HG02588 (cell line): ENCODE measurements around the gene LIPG.
"Not testable (repeated sequence)": the region's sequence is repeated elsewhere in the genome, so short reads cannot be mapped to it uniquely, and the experiment has no call there.

ENCODE experiments used
- ATAC-seq: cut with Tn5 transposase; IDR thresholded peaks from one replicate; pipeline ENCODE4 v1.9.1; 2021; ENCODE audit warnings: mild to moderate bottlenecking, moderate library complexity; ENCODE audit not compliant: unreplicated experiment

Gene LIPG

DNA sequence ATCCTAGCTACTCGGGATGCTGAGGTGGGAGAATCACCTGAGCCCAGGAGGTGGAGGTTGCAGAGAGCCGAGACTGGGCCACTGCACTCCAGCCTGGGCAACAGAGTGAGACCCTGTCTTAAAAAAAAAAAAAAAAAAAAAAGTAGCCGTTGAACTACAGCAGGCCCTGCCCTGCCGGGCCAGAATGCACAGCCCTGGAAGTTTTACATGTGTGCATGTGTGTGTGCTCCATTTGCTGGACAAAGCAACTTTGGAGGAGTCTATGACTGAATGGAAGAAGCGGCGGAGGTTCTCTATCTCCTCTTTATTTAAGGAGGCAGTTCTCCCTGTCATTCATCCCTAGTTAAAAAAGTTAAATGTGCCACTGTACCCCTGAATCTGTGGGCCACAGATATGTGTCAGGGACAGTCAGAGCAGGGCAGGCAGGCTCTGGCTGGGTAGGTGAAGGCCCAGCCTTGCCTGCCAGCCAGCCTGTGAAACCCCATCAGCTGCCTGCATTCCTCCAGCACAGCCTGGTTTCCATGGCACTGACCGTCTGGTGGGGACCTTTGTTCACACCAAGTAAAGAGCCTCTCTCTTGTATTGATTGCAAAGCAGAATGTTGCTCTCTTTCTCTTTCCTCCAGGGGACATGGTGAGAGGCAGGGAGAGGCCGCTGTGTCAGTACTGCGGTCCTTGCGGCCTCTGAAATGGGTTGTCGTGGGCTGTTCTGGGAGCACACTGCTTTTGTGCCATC is 10.9 kb downstream of the LIPG start:
- no peak for ATAC-seq

DNA sequence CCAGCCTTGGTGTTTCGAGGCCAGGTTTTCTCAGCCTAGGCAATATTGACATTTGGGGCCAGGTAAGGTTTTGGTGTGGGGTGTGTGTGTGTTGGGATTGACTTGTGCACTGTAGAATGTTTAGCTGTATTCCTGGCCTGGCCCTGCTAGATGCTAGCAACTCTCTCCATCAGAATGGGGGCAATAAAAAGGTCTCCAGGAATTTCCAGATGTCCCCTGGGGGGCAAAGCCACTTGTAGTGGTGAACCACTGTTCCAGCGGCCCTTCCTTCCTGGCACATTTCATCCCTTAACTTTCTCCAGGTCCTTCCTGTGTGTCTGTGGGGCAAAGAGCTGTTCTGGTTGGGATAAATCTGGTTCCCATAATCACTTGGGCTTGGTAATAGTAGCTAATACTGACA is 12.0 kb downstream of the LIPG start:
- no peak for ATAC-seq

DNA sequence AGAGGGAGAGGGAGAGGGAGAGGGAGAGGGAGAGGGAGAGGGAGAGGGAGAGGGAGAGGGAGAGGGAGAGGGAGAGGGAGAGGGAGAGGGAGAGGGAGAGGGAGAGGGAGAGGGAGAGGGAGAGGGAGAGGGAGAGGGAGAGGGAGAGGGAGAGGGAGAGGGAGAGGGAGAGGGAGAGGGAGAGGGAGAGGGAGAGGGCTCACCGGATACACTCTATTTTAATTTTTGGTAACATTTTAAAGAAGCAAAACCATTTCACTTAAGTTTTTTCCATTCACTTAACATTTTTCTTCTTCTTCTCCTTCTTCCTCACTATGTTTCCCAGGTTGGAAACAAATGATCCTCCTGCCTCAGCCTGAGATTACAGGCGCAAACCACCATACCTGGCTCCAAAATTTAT is 17.2 kb downstream of the LIPG start:
- ATAC-seq = not testable (repeated sequence)

DNA sequence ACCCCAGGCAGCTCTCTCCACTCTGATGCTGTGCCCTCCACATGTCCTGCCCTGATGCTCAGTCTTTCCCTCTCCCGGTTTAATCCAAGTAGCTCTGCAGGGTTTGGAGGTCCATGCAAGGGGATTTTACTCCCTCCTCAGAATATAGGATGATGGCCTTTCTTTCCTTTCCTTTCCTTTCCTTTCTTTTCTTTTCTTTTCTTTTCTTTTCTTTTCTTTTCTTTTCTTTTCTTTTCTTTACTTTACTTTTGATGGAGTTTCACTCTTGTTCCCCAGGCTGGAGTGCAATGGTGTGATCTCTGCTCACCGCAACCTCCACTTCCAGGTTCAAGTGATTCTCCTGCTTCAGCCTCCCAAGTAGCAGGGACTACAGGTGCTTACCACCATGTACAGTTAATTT is 17.7 kb downstream of the LIPG start:
- ATAC-seq = not testable (repeated sequence)

DNA sequence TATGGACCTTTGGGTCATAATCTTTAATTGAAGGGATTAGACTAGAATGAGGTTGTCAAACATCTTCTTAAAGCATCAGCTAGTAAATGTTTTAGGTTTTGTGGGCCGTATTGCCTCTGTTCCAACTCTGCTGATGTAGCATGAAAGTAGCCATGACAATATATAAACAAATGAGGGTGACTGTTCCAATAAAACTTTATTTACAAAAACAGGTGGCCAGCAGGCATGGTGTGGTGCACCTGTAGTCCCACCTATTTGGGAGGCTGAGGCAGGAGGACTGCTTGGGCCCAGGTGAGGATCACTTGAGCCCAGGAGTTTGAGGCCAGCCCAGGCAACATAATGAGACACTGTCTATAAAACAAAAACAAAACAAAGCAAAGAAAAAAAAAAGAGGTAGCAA is 18.4 kb downstream of the LIPG start:
- no peak for ATAC-seq

DNA sequence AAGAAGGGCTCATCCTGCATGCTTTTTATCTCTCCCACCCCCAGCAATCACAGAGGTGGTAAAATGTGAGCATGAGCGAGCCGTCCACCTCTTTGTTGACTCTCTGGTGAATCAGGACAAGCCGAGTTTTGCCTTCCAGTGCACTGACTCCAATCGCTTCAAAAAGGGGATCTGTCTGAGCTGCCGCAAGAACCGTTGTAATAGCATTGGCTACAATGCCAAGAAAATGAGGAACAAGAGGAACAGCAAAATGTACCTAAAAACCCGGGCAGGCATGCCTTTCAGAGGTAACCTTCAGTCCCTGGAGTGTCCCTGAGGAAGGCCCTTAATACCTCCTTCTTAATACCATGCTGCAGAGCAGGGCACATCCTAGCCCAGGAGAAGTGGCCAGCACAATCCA is 19.5 kb downstream of the LIPG start:
- no peak for ATAC-seq

DNA sequence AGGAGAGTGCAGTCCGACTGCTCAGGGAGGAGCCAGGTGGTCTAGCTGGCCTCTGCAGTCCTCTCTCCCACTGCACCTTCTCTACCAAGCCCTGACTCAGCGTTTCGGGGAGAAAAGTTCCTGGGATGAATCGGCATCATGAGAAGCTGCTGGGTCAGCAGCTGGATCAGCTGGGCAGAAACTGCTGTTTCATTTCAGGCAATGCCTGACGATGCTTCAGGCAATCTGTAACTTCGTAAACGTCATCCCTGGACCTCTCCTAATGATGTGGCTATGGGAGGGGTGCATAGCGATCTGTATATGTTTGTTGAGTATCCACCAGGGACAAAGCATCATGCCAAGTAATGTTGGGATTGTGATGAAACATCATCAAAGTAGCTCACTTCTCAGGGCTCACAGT is 20.7 kb downstream of the LIPG start:
- ATAC-seq = no peak

DNA sequence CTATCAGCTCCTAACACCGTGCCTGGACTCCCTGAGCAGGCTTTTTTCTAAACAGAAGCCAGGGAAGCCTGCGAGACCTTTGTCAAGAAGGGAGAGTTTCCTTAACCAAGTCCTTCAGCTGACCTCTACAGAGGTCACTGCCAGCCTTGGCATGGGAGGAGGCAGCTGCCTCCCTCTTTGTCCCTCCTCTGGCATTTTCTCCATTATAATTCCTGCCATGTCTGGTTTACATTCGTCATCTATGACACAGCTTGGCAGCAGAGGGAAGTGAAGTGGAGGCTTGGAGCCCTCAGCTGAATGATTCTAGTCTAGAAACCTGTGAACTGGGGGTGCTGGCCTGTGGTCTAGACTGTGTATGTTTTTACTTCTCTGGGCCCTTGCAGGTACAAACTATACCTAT is 22.5 kb downstream of the LIPG start:
- ATAC-seq = no peak

DNA sequence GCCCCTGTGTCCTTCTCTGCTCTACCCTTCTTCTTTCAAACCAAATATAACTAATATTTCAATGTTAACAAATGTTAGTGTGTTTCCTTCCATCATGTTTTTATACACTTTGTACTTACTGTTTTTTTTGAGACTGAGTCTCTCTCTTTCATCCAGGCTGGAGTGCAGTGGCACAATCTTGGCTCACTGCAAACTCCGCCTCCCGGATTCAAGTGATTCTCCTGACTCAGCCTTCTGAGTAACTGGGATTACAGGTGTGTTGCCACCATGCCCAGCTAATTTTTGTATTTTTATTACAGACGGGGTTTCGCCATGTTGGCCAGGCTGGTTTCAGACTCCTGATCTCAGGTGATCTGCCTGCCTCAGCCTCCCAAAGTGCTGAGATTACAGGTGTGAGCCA is 23.1 kb downstream of the LIPG start:
- not testable (repeated sequence) for ATAC-seq

DNA sequence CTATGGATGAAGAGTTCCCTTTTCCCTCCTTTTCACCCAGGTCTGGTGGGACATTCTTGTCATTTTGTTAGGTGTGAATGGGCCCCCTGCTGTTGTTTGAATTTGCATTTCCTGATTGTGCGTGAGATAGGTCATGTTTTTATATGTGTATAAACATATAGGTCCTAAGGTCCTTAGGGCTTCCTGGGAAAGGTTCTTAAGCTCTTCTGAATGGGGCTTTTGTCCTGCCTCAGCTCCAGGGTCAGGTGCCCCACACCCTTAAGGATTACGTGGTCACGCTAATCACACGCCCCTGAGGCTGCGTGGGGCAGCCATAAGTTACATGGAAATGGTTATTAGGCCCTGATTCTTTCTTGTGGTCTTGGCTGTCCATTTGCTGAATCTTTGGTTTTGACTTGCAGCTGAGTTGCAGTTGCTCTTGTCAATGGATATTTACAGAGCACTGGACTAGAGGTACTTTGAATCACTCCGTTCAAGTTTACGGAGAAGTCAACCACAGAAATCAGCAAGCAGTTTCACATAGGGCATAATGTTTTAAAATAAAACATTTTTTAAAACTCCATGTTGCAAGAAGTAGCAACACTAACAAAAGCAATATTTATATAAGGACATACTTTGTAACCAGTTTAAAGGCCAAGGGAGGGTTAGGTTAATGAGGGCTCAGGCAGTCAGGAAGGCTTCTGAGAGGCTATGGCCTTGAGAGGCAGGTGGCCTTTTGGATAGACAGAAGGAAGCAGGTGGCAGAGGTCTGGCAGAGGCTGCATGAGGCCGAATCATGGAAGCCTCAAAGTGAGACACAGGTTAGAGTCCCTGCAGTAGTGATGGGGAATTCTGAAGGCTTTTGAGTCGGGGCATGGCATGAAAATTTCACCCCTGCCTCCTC is 24.2 kb downstream of the LIPG start:
- no peak for ATAC-seq

DNA sequence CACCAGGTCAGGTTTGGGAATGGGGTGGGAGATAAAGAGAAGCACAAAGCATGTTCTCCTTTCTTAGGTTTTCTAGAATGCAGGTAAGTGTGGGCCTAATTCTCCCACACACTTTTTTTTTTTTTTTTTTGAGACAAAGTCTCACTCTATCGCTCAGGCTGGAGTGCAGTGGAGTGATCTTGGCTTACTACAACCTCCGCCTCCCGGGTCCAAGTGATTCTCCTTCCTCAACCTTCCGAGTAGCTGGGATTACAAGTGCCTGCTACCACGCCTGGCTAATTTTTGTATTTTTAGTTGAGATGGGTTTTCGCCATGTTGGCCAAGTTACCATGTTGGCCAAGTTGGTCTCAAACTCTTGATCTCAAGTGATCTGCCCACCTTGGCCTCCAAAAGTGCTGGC is 26.3 kb downstream of the LIPG start:
- no peak for ATAC-seq

DNA sequence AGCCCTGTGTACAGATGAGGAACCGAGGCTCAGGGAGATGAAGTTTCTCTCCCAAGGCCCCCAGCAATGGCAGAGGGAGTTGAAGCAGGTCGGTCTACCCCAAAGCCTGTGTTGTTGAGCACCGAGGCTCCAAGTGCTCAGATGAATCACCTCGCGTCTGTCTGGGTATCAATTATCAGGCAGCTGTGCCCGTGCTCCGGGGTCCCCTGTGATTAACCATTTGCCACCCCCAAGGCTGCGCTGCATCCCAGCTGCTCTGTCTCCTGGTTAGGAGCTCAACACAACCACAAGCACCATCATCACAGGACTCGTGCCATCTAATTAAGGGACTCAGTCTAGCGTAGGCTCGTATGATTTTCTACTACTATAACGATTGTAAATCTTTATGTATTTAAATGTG is 27.1 kb downstream of the LIPG start:
- ATAC-seq = no peak

DNA sequence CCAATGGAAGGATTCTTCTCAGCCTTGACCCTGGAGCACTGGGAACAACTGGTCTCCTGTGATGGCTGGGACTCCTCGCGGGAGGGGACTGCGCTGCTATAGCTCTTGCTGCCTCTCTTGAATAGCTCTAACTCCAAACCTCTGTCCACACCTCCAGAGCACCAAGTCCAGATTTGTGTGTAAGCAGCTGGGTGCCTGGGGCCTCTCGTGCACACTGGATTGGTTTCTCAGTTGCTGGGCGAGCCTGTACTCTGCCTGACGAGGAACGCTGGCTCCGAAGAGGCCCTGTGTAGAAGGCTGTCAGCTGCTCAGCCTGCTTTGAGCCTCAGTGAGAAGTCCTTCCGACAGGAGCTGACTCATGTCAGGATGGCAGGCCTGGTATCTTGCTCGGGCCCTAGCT is 28.8 kb downstream of the LIPG start:
- no peak for ATAC-seq

DNA sequence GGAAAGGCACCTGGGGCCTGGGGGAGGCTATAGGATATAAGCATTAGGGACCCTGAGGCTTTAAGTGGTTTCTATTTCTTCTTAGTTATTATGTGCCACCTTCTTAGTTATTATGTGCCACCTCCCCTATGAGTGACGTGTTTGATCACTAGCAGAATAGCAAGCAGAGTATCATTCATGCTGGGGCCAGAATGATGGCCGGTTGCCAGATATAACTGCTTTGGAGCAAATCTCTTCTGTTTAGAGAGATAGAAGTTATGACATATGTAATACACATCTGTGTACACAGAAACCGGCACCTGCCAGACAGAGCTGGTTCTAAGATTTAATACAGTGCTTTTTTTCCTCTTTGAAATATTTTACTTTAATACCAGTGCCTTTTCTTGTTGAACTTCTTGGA is 29.4 kb downstream of the LIPG start:
- no peak for ATAC-seq

DNA sequence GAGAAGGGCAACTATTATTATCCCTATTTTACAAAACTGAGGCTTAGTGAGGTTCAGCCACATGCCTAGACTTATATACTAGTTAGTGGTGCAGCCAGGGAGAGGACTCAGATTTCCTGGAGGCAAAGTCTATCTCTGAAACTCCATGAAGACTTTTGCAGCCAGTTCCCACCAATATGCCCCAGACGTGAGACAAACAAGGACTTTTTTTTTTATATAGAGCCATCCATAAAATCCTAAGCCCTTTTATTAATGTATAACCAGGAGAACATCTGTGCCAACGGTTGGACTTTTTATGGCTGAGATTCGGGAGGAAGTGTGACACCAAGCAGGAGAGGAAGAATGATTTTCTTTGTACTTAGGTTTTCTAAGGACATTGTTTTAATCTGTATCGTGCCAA is 29.9 kb downstream of the LIPG start:
- no peak for ATAC-seq

DNA sequence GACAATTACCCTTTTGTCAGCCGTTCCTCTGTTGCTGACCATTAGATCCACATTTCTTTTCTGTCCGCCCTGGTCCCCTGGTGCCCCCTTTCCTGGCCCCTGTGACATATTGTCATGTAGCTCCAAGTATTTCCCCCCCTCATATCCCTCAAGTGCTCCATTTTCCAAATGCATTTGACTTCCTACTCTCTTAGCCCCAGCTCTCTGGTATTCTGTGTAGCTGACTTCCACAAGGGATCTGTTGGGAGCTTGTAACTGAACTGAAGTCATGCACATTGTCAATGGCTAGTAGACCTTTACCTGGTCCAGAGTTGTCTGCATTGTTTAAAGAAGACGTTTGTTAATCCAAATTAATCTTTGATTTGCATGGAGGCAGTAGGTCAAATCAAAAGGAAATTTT is 34.8 kb downstream of the LIPG start:
- no peak for ATAC-seq

DNA sequence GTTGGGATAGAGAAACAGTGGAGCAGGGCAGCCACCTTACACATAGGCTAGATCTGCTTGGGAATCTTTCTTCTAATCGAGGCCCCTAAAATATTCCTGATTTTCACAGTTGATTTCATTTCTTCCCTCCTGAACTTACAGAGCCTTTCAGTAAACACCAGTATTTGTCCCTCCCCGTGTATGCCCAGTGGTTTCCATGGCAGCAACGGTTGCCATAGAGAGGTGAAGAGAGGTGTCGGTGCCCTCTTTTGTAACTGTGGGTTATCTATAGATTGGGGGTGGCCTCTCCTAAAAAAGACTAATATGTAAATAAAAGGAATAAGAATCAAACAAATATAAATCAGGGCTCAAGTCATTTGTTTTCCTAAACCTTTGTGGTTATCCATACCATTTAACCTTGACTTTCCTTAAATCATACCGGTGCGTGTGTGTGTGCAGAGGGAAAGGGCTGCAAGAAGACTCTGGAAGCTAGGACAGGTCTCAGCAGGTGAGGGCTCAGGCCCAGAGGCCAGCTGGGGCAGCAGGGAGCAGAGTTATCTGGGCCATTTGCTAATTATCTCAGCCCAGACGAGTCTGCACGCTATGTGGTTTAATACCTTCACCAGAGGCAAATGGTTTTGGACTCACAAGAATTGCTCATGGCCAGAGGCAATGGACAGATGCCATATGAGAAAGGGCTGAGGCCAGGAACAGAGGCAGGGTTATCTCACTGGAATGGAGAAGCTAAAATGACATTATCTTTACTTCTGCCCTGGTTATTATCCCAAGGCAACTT is 35.5 kb downstream of the LIPG start:
- no peak for ATAC-seq

DNA sequence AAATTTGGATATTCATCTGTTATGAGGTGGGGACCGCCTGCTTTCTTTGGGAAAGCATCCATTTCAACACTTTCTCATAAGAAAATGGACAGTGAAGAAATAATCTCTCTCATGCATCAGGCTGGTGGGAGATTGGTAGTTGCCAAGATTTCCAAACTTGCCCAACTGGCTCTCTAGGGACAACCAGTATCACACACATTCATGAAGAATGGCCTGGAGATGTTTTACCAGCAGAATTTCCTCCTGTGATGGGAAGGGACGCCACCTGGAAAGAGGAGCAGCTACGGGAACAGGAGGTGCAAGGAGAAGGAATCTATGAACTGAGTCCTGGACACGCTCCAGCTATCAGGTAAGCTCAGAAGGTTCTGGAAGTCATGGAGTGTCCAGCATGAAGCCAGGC is 39.4 kb downstream of the LIPG start:
- no peak for ATAC-seq

DNA sequence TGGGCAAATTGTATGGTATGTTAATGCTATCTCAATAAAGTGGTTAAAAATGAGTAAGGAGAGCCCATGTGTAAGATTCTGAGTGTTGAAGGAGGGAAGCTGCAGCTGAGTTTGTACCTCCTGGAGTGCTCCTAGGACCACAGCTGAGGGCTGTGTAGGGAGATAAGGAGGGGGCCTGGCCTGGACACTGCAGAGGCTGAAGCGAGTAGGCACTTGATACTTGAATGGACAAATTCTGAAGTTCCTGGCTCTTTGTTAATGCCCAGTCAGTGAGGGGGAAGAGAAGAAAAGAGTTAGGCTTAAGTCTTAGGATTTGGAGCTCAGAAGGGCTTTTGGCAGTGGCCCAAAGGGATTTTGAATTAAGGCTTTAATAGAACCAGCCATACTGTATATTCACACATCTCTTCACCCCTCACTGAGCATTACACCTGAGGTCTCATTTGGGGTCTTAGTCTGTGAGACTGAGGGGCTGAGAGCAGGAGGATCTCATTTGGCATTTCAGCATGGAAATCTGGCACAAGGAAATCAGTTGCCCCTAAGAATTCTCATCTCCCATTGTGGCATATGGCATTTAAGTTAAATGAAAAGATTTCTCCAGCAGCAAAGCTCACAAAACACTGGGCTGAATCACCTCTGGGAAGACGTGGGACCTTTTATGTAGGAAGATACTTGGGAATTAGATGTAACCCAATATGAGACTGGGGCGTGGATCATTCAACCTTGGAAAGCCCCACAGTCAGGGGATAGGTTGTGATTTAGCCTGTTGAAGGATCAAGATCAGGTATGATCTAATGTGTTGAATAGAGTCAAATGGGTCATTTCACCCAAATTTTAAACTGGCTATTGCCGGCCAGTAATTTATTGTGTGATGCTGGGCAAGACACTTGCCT is 46.8 kb downstream of the LIPG start:
- ATAC-seq = no peak

DNA sequence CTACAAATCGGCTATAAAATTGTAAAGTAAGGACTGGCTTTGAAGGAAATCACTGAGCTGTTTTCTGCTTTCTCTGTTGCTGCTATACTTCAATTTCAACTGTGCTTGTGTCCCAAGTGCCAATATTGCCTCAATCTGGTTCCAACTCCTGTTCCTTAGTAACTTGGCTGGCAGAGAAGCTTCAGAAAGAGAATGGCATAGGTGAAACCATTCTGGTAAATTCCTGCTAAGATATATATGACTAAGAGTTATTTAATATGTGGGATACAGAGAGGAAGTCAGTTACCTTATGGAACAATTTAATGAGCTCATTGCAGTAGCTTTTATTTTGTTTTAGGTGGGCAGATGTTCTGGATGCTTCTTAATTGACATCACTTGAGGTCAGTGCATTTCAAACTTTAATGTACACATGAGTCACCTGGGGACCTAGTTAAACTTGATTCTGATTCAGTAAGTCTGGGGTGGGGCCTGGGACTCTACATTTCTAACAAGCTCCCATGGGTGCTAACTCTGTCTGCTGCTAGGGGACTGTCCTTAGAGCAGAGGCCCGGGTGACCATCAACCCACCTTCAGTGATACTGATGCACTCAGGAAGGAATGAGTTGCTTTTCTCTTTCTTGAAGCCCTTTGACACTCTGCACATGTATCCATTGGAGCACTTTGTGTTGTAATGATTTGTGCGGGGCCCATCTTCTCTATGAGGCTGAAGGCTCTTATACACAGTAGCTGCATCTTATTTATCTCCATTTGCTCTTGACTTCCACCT is 47.6 kb downstream of the LIPG start:
- no peak for ATAC-seq
